Astrocyte of the spinal cord (primary cell): Measurements from ENCODE around the gene KRTAP10-5.

Source experiments
- DNase-seq: peaks from one replicate; pipeline ENCODE4 v3.0.0; 2011; ENCODE audit warnings: low read depth, low spot score
- H3K4me3 ChIP-seq: 2 replicates; pipeline ENCODE4 v1.5.1; 2011; ENCODE audit warnings: low read depth, mild to moderate bottlenecking, low read length, moderate library complexity
- in situ Hi-C: cut with HindIII; loops from 2 replicates; pipeline ENCODE4 v1.10.0; 2017; ENCODE audit warnings: low sequenced_read_pairs
- TF ChIP-seq, protein P1 (sequence below): IDR thresholded peaks from 2 replicates; pipeline ENCODE4 v1.5.1; 2012; ENCODE audit warnings: low read depth, mild to moderate bottlenecking, low read length, inconsistent platforms

Gene KRTAP10-5

DNA sequence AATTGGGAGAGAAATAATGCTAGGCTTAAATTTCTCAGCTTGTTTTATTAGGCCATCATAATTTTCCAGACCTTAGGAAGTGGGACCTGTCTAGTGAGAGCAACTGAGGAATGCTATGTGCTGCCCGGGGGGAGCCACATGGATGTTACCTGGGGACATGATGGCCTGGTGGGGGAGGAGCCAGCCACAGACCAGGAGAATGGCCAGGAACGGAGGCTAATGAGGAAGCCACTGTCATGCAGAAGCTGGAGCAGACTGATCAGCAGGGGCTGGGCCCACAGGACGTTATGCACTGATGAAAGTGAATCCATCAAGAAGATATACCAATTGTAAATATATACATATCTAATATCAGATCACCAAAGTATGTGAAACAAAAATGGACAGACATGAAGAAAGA lies 35.8 kb downstream of the KRTAP10-5 start:
- DNase-seq: no peak
- TF ChIP-seq, protein P1, sequence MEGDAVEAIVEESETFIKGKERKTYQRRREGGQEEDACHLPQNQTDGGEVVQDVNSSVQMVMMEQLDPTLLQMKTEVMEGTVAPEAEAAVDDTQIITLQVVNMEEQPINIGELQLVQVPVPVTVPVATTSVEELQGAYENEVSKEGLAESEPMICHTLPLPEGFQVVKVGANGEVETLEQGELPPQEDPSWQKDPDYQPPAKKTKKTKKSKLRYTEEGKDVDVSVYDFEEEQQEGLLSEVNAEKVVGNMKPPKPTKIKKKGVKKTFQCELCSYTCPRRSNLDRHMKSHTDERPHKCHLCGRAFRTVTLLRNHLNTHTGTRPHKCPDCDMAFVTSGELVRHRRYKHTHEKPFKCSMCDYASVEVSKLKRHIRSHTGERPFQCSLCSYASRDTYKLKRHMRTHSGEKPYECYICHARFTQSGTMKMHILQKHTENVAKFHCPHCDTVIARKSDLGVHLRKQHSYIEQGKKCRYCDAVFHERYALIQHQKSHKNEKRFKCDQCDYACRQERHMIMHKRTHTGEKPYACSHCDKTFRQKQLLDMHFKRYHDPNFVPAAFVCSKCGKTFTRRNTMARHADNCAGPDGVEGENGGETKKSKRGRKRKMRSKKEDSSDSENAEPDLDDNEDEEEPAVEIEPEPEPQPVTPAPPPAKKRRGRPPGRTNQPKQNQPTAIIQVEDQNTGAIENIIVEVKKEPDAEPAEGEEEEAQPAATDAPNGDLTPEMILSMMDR: no peak
- in situ Hi-C loops: no loop called here
- no peak overlapping the region for H3K4me3 ChIP-seq

DNA sequence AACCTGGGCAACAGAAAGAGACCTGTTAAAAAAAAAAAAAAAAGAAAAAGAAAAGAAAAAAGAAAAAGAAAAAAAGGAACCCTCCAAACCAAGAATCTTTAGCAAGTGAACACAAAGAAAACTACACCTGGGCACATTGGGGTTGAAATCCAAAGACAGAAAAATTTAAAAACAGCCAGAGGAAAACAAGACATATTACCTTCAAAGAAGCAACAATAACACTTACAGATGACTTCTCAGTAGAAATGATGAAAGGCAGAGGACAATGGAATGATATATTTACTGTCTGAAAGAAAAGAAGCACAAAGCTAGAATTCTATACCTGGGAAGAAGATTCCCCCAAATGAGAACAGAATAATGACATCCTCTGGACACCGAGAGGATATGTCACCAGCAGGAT lies 37.7 kb downstream of the KRTAP10-5 start:
- in situ Hi-C loops: no loop called here
- no peak overlapping the region for H3K4me3 ChIP-seq
- TF ChIP-seq, protein P1: no peak
- no peak for DNase-seq

DNA sequence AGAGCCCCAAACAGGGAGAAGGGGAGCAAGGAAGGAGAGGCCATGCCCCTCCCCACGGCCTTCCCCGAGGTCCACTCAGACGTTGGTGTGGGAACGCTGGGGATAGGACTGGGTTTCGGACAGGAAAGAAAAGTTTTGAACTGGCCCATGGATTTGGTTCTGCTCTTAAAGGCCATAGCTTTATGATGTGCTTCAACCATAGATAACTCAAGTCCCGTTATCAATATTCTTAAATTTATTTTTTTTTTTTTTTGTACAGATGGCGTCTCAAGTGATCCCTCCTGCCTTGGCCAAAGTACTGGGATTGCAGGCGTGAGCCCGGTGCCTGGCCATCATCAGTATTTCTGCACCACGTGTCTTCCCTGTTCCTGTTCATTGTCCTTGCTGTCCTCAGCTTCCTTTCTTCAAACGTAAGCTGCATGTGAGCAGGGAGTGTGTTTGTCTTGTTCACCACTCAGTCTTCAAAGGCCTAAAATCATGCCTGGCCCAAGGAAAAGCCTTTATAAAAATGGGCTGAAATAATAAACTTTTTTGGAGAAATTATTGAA lies 39.6 kb downstream of the KRTAP10-5 start:
- in situ Hi-C loops: no loop called here
- no peak overlapping the region for H3K4me3 ChIP-seq
- TF ChIP-seq, protein P1: no peak
- no peak for DNase-seq

DNA sequence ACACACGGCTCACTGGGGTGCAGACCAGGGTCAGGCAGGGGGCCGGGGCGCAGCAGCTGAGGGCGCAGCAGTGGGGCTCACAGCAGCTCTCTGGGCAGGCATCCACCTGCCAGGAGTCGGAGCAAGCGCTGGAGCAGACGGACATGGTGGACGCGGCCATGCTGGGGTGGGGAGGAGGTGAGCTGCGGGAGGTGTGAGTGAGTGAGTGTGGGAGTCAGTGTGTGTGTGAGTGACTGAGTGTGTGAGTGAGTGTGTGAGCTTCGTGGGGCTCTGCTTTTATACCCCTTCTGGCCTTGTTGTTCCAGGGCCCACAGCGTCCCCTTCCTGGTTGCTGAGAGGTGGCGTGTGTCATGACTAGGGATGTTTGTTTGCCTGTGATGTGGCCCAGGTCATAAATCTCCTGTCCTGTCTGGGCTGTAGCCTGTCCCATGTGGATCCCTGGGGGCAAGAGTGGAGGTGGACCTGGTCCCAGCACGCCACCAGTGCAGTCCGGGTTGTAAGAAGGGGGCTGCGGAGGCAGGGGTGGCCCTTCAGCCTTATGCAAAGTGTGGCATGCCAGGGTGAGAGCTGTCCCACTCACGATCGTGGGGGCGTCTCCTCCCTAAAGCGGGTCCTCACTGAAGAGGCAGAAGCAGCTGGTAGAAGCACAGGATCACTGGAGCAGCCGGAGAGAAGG lies 40.3 kb downstream of the KRTAP10-5 start, which contains the start of gene KRTAP10-1:
KRTAP10-1 (minus strand) TSS at position 205 of the 676 bp plus-strand sequence; CDS start at position 160, 45 bp downstream.
- H3K4me3 ChIP-seq: no peak within 1 kb of the TSS
- TF ChIP-seq, protein P1: no peak
- no peak for DNase-seq
- in situ Hi-C loops: no loop called here

DNA sequence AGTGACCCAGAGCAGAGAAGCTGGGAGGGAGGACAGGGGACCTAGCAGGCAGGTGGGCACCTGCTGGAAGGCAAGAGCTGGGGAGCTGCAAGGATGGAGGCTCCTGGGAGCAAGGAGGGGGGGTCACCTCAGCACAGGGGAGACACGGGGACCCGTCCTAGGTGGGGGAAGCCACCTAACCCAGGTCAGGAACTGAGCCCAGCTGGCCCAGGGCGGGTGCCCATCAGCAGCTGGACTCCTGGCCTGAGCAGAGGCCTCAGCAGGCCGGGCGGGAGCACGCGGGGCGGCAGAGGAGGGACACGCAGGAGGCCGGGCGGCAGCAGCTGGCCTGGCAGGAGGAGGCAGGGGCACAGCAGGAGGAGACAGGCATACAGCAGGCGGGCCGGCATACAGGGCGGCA lies 41.4 kb downstream of the KRTAP10-5 start:
- in situ Hi-C loops: no loop called here
- no peak overlapping the region for H3K4me3 ChIP-seq
- TF ChIP-seq, protein P1: no peak
- no peak for DNase-seq

DNA sequence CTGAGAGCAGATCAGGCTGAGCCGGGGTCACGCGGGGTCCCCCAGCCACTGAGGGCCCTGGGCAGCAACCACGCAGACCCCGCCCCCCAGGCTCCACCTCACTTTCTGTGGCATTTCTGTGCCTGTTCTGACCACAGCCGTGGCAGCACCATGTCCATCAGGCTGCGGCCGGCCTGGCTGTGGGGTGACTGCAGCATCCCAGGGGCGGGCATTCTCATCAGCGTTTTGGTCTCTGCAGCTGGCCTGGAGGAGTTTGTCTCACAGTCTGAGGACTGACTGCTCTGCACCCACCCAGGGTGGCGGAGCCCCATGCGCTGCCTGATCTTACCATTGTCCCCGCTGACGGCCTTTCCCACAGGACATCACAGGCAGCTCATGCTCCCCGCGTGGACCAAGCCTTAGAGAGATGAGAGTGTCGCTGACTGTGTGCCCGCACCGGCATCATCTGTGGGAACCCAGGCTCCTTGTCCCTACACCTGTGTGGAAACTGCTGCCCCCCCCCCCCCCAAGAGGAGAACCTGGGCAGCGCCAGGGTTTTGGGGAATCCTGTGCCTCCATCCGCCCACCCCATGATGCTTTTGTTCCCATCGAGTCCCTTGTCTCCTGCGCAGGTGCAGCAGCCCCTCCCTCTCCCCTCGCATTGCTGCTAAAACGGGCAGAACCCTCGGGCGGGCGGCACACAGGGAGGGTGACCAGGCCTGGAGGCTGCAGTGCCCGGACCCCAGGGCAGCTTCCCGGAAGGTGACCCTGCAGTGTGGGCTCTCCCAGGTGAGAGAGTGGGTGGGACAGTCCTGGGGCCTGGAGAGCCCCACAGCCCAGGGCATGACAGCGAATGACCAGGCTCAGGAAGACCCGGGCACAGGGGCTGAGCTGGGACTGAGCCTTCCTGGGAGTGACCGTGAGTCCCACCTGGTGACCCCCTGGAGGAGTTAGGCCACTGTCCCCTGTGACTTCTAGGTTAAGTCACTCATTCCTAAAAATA lies 42.2 kb downstream of the KRTAP10-5 start:
- in situ Hi-C loops: no loop called here
- TF ChIP-seq, protein P1: no peak
- H3K4me3 ChIP-seq: no peak overlapping the region
- no peak for DNase-seq
